Epithelial cell of prostate (primary cell): Measurements from ENCODE around the gene AXL.

ENCODE experiments used
- DNase-seq: peaks from one replicate; pipeline ENCODE4 v3.0.0-alpha.2; 2011; ENCODE audit warnings: low read depth, low spot score
- H3K27ac ChIP-seq: fragments of 450-650 bp; 2 replicates; pipeline ENCODE4 v1.5.1; 2017; ENCODE audit warnings: mild to moderate bottlenecking

Gene AXL

DNA sequence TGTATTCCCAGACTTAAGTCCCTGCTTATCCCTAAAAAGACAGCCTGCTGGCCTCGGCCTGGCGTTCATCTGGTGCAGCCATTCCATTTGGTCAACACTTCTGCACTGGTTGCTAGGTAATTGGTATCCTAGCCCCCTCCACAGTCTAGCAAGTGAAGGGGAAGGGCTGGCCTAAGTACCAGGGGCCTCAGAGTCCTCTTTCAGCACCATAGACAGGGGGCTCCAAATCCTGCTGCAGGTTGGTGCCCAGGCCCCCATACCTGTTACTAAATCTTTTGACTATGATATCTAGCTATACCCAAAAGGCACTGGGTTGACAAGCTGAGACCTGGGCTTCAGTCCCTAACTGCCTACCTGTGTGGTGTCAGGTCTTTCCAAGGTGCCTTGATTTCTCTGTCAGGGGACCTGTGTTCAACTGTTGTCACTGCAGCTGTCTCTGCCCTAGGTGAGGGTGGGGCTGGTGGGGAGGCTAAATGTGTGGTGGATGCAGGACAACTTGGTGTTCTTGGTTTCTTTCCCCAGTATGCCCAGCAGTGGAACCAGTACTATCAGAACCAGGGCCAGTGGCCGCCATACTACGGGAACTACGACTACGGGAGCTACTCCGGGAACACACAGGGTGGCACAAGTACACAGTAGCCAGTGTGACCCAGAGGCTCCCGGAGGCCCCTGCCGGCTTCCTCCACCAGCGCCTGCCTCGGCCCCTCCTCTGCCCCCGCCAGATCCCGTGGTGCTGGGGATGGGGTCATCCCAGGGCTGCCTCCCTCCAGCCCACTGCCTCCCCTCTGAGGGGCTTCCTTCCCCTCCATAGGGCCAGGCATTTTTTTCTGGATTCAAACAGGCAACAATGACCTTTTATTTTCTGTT is 87.1 kb downstream of the AXL start:
- no peak for DNase-seq
- no peak overlapping the region for H3K27ac ChIP-seq

DNA sequence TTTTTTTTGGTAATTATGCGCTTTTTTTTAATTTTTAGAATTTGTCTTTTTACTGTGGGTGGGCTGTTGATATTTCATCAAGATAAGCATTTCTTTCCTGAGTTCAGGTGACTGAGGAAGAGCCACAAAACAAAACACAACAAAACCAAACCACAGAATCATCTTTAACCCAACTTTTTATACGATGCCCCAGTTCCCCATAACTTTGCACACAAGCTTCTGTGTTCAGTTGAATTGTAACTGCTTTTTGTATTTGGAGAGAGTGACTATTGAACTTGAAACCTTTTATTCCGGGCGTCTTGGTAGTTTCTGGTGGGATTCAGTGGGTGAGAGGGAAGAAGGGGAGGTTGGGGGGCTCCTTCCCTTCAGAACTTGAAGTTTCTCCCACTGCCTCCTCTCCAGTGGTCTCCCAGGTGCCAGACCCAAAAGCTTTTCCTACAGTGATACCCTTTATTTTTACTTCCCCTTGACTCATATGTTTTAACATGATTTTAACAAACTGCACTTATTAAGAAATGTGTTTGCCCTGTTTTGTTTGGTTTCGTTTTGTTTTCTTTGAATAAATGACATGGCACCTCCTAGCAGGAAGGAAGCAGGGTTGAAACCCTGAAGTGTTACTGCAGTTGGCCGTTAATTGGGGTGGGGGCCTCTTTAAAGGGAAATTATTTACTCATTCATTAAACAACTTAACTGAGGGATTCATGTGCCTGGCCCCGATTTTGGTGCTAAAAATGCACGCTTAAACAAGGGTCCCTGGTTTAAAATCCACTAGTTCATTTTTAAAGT is 88.3 kb downstream of the AXL start:
- DNase-seq = no peak
- H3K27ac ChIP-seq = peak overlapping the region; percentile 95

DNA sequence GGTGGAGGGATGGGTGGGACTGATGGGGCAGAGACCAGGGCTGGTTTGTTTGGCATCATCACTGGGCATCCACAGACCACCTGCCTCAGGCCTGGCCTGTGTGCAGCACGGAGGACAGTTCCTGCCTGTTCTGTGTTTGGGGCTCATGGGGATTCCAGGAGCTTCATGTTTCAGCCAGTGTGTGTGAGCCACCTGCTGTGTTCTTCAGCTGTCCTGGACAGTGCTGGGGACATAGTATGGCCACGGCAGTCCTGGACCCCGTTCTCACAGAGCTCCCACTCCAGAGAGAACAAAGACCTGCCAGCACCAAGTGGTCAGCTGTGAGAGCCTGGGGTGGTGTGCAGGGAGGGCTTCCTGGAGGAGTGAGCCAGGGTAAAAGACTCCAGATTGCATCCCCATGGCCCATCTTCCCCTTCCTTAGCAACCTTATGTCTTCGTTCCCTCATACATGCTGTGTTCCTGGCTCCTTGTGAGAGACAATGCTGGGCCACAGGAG is 89.0 kb downstream of the AXL start:
- no peak for DNase-seq
- peak overlapping the region; percentile 95 for H3K27ac ChIP-seq

DNA sequence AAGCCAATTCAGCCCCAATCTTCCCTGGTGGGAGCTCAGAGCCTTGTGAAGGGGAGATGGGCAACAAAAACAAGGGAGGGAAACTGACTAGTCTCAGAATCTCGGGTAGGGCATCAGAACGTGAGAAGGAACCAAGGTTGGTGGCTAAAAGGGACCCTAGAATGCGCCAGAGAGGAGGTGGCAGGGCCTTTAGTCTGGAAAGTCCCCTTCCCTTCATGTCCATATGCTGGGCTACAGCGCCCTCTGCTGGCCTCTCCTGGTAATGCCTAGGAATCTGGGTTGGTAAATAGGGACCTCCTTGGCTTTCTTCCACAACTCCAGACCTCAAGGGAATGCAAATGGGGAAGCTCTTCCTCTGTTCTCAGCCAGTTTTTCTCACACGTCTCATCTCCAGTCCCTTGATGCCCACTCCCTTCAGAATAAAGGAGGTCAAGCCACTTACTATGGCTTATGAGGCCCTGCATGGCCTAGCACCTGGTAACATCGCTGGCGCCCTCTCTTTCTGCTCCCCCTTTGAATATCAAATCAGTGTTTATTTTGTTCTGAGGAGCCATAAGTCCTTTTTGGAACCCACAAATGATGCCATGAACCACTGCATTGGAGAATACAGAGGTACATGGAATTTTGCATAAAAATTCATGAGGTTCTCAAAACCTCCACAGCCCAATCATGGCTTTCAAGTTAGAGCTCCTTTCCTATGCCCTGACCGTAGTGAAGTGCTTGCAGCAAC is 89.6 kb downstream of the AXL start:
- H3K27ac ChIP-seq = peak overlapping the region; percentile 95
- DNase-seq = no peak

DNA sequence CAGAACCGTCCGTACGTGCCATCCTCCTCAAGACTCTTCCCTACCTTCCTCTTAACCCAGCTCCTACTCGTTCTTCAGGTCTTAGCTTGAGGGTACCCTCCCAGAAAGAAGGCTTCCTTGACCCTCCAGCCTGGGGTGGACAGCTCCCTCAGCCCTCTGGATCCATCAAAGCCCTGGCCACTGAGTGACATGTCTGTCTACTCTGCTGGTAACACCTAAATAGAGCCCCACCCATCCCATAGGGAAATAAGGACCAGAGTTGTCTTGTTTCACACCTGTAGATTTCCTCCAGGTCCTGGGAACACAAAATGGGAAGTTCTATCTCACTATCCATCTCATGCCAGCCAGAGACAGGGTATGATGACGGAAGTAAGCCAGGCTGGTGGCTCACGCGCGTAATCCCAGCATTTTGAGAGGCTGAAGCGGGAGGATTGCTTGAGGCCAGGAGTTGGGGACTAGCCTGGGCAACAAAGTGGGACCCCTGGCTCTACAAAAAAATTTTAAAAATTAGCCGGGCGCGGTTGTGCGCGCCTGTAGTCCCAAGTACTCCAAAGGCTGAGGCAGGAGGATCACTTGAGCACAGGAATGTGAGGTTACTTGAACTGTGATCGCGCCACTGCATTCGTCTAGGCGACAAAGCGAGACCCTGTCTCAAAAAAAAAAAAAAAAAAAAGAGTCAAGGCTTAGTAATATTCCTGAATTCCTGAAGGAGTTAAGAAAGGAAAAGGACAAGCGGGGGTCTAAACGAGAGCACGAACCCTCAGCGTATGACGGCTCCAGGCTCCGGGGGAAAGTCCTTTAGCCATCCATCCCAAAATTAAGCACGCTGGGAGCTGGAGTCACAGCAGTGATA is 90.4 kb downstream of the AXL start:
- no peak for DNase-seq
- H3K27ac ChIP-seq = peak overlapping the region; percentile 95

DNA sequence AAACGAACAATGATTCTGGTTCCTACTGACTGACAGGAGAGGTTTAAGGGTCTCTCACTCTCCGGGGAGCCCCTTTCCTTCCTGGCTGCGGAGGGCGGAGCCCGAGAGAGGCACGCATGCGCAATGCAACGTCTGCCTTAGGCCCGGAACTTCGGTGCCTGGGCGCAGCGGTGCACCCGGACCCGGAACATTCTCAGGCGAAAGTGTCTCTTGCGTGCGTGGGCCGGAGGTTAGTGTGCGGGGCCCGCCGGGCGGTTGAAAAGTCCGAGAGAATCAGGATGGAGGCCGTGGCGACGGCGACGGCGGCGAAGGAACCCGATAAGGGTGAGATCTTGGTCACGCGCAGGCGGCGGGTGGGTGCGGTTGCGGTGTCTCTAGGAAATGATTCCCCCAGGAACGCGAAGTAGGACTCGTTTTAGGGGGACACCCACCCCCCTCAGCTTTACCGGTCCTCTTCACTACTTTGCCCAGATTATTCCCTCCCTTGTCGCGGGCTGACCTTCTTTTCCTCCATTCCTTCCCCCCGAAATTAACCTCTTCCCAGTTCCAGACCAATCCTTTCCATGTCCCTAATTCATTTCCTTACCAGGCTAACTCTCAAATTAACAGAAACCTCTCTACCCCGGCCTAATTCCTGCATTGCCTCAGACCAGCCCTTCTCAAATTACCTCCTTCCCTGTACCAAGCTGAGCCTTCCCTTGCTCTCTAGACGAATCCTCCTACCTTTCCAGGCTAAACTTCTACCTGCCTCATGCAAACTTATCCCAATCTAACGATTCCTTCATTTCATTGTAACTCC is 91.2 kb downstream of the AXL start, which contains the start of gene CCDC97:
CCDC97 (plus strand) TSS at position 140 of the 799 bp plus-strand sequence; CDS start at position 279, 139 bp downstream.
- peak within 1 kb of the TSS; percentile 95 for H3K27ac ChIP-seq
- no peak for DNase-seq

DNA sequence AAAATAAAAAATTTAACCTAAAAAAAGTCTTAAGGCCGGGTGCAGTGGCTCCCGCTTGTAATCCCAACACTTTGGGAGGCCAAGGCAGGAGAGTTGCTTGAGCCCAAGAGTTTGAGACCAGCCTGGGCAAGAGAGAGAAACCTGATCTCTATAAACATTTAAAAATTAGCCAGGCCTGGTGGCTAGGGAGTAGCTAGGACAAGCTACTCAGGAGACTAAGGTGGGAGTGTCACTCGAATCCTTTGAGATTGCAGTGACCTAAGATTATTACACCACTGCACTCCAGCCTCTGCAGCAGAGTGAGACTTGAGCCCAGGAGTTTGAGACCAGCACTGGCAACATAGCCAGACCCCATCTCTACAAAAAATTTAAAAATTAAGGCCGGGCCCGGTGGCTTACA is 92.0 kb downstream of the AXL start:
- no peak for DNase-seq

More for the DNA sequence above, 92.0 kb downstream of the AXL start:
- peak overlapping the region; percentile 95 for H3K27ac ChIP-seq
